Measurements from ENCODE around the gene UMODL1.

Gene UMODL1

GRCh38 chr21:42122398-42122797, 51.3 kb downstream of the UMODL1 start:
- H3K36me3 ChIP-seq (ENCODE audit: insufficient read depth, low read length), result no peaks in the 10 kb centered on the region
- H3K9ac ChIP-seq (ENCODE audit: low read depth, low read length), result no peak overlapping the region
- H3K27me3 ChIP-seq (ENCODE audit: control insufficient read depth, insufficient read depth, low read length), result peaks cover 84% of the 10 kb centered on the region
- no peaks in the 10 kb centered on the region for H3K9me3 ChIP-seq (replicated peaks; ENCODE audit: low read length)
- H3K4me2 ChIP-seq (ENCODE audit: low read length), result no peak overlapping the region
- H3K4me1 ChIP-seq (ENCODE audit: control insufficient read depth, insufficient read depth, low read length), result no peaks in the 10 kb centered on the region
- no peak overlapping the region for H3K4me3 ChIP-seq (ENCODE audit: low read length)

- Histone ChIP-seq H3K9ac (ENCODE audit: low read depth, low read length) (no peak overlapping the region), H3K4me2 (ENCODE audit: low read length) (no peak overlapping the region), H3K9me3 (replicated peaks; ENCODE audit: low read length) (no peaks in the 10 kb centered on the region), H3K4me1 (ENCODE audit: control insufficient read depth, insufficient read depth, low read length) (no peaks in the 10 kb centered on the region), H3K27me3 (ENCODE audit: control insufficient read depth, insufficient read depth, low read length) (peaks cover 88% of the 10 kb centered on the region), H3K4me3 (ENCODE audit: low read length) (no peak overlapping the region), H3K36me3 (ENCODE audit: insufficient read depth, low read length) (no peaks in the 10 kb centered on the region)
Measured at GRCh38 chr21:42122808-42123207, 51.7 kb downstream of the UMODL1 start.

GRCh38 chr21:42123219-42123908, 52.2 kb downstream of the UMODL1 start:
- no peaks in the 10 kb centered on the region for H3K4me1 ChIP-seq (ENCODE audit: control insufficient read depth, insufficient read depth, low read length)
- H3K4me3 ChIP-seq (ENCODE audit: low read length), result no peak overlapping the region
- no peaks in the 10 kb centered on the region for H3K36me3 ChIP-seq (ENCODE audit: insufficient read depth, low read length)
- no peaks in the 10 kb centered on the region for H3K9me3 ChIP-seq (replicated peaks; ENCODE audit: low read length)
- no peak overlapping the region for H3K4me2 ChIP-seq (ENCODE audit: low read length)
- H3K9ac ChIP-seq (ENCODE audit: low read depth, low read length), result no peak overlapping the region
- peaks cover 83% of the 10 kb centered on the region for H3K27me3 ChIP-seq (ENCODE audit: control insufficient read depth, insufficient read depth, low read length)

- Histone ChIP-seq H3K9ac (ENCODE audit: low read depth, low read length) (no peak overlapping the region), H3K4me2 (ENCODE audit: low read length) (no peak overlapping the region), H3K4me3 (ENCODE audit: low read length) (no peak overlapping the region), H3K4me1 (ENCODE audit: control insufficient read depth, insufficient read depth, low read length) (no peaks in the 10 kb centered on the region), H3K27me3 (ENCODE audit: control insufficient read depth, insufficient read depth, low read length) (peaks cover 79% of the 10 kb centered on the region), H3K36me3 (ENCODE audit: insufficient read depth, low read length) (no peaks in the 10 kb centered on the region), H3K9me3 (replicated peaks; ENCODE audit: low read length) (no peaks in the 10 kb centered on the region)
Measured at GRCh38 chr21:42124081-42124480, 53.0 kb downstream of the UMODL1 start.

GRCh38 chr21:42124826-42125570, 53.9 kb downstream of the UMODL1 start:
- Histone ChIP-seq H3K4me2 (ENCODE audit: low read length) (no peak overlapping the region), H3K4me1 (ENCODE audit: control insufficient read depth, insufficient read depth, low read length) (no peaks in the 10 kb centered on the region), H3K27me3 (ENCODE audit: control insufficient read depth, insufficient read depth, low read length) (peaks cover 79% of the 10 kb centered on the region), H3K36me3 (ENCODE audit: insufficient read depth, low read length) (no peaks in the 10 kb centered on the region), H3K9me3 (replicated peaks; ENCODE audit: low read length) (no peaks in the 10 kb centered on the region), H3K4me3 (ENCODE audit: low read length) (no peak overlapping the region), H3K9ac (ENCODE audit: low read depth, low read length) (no peak overlapping the region)

GRCh38 chr21:42125571-42126544, 54.7 kb downstream of the UMODL1 start:
- Histone ChIP-seq H3K27me3 (ENCODE audit: control insufficient read depth, insufficient read depth, low read length) (peaks cover 71% of the 10 kb centered on the region), H3K9me3 (replicated peaks; ENCODE audit: low read length) (no peaks in the 10 kb centered on the region), H3K36me3 (ENCODE audit: insufficient read depth, low read length) (no peaks in the 10 kb centered on the region), H3K4me2 (ENCODE audit: low read length) (no peak overlapping the region), H3K9ac (ENCODE audit: low read depth, low read length) (no peak overlapping the region), H3K4me3 (ENCODE audit: low read length) (no peak overlapping the region), H3K4me1 (ENCODE audit: control insufficient read depth, insufficient read depth, low read length) (no peaks in the 10 kb centered on the region)

GRCh38 chr21:42127164-42128150, 56.3 kb downstream of the UMODL1 start:
- Histone ChIP-seq H3K4me2 (ENCODE audit: low read length) (no peak overlapping the region), H3K27me3 (ENCODE audit: control insufficient read depth, insufficient read depth, low read length) (peaks cover 65% of the 10 kb centered on the region), H3K9ac (ENCODE audit: low read depth, low read length) (no peak overlapping the region), H3K4me3 (ENCODE audit: low read length) (no peak overlapping the region), H3K36me3 (ENCODE audit: insufficient read depth, low read length) (no peaks in the 10 kb centered on the region), H3K9me3 (replicated peaks; ENCODE audit: low read length) (no peaks in the 10 kb centered on the region), H3K4me1 (ENCODE audit: control insufficient read depth, insufficient read depth, low read length) (no peaks in the 10 kb centered on the region)

- Histone ChIP-seq H3K4me3 (ENCODE audit: low read length) (no peak overlapping the region), H3K4me1 (ENCODE audit: control insufficient read depth, insufficient read depth, low read length) (no peaks in the 10 kb centered on the region), H3K9ac (ENCODE audit: low read depth, low read length) (no peak overlapping the region), H3K36me3 (ENCODE audit: insufficient read depth, low read length) (no peaks in the 10 kb centered on the region), H3K9me3 (replicated peaks; ENCODE audit: low read length) (no peaks in the 10 kb centered on the region), H3K4me2 (ENCODE audit: low read length) (no peak overlapping the region), H3K27me3 (ENCODE audit: control insufficient read depth, insufficient read depth, low read length) (peaks cover 58% of the 10 kb centered on the region)
Measured at GRCh38 chr21:42129300-42130266, 58.5 kb downstream of the UMODL1 start.

- H3K9me3 ChIP-seq (replicated peaks; ENCODE audit: low read length), result no peaks in the 10 kb centered on the region
- H3K4me2 ChIP-seq (ENCODE audit: low read length), result no peak overlapping the region
- H3K27me3 ChIP-seq (ENCODE audit: control insufficient read depth, insufficient read depth, low read length), result peaks cover 57% of the 10 kb centered on the region
- no peaks in the 10 kb centered on the region for H3K36me3 ChIP-seq (ENCODE audit: insufficient read depth, low read length)
- H3K4me3 ChIP-seq (ENCODE audit: low read length), result no peak overlapping the region
- no peak overlapping the region for H3K9ac ChIP-seq (ENCODE audit: low read depth, low read length)
- H3K4me1 ChIP-seq (ENCODE audit: control insufficient read depth, insufficient read depth, low read length), result no peaks in the 10 kb centered on the region
Measured at GRCh38 chr21:42130441-42130840, 59.3 kb downstream of the UMODL1 start.

- H3K9me3 ChIP-seq (replicated peaks; ENCODE audit: low read length), result no peaks in the 10 kb centered on the region
- H3K4me2 ChIP-seq (ENCODE audit: low read length), result no peak overlapping the region
- no peaks in the 10 kb centered on the region for H3K4me1 ChIP-seq (ENCODE audit: control insufficient read depth, insufficient read depth, low read length)
- no peak overlapping the region for H3K4me3 ChIP-seq (ENCODE audit: low read length)
- H3K27me3 ChIP-seq (ENCODE audit: control insufficient read depth, insufficient read depth, low read length), result peaks cover 54% of the 10 kb centered on the region
- no peaks in the 10 kb centered on the region for H3K36me3 ChIP-seq (ENCODE audit: insufficient read depth, low read length)
- H3K9ac ChIP-seq (ENCODE audit: low read depth, low read length), result no peak overlapping the region
Measured at GRCh38 chr21:42132183-42132582, 61.1 kb downstream of the UMODL1 start.
